GM19240 (cell line): Measurements from ENCODE around the gene PRSS1.

ENCODE experiments used
- DNase-seq: peaks from one replicate; pipeline ENCODE4 v3.0.0; 2011; ENCODE audit warnings: low spot score; ENCODE audit not compliant: insufficient read length

The PRSS1 gene

GRCh38 chr7:142792593-142792992 is 43.3 kb downstream of the PRSS1 start:
- DNase-seq, result no peak

GRCh38 chr7:142793156-142793555 is 43.9 kb downstream of the PRSS1 start:
- DNase-seq, result no peak

GRCh38 chr7:142795339-142795863 is 46.1 kb downstream of the PRSS1 start:
- no peak for DNase-seq

GRCh38 chr7:142796001-142796500 is 46.8 kb downstream of the PRSS1 start:
- no peak for DNase-seq

- no peak for DNase-seq
Measured at GRCh38 chr7:142796501-142797390, 47.5 kb downstream of the PRSS1 start.

GRCh38 chr7:142797391-142798377 is 48.4 kb downstream of the PRSS1 start:
- DNase-seq, result no peak

- no peak for DNase-seq
Measured at GRCh38 chr7:142798451-142799436, 49.5 kb downstream of the PRSS1 start.

GRCh38 chr7:142799437-142799835 is 50.2 kb downstream of the PRSS1 start:
- no peak for DNase-seq

- DNase-seq, result no peak
Measured at GRCh38 chr7:142800088-142800487, 50.8 kb downstream of the PRSS1 start.

- no peak for DNase-seq
Measured at GRCh38 chr7:142800699-142801260, 51.5 kb downstream of the PRSS1 start.

- DNase-seq, result no peak
Measured at GRCh38 chr7:142801601-142802295, 52.5 kb downstream of the PRSS1 start.

GRCh38 chr7:142802301-142802700 is 53.0 kb downstream of the PRSS1 start:
- DNase-seq, result no peak
